D721Med (cell line): ENCODE results near the gene C1GALT1.
A peak's percentile ranks its signal among the peaks of the same experiment; 100 is the strongest.

Source experiments
- DNase-seq: peaks from one replicate; pipeline ENCODE4 v3.0.0; 2011; ENCODE audit warnings: low spot score; ENCODE audit not compliant: insufficient read length
- FAIRE-seq: peaks from 2 replicates; lab custom pipeline; 2011; peaks lifted over from hg19 to GRCh38; lab: Jason Lieb, UNC
- CTCF ChIP-seq: IDR thresholded peaks from 2 replicates; pipeline ENCODE4 v1.5.1; 2012; ENCODE audit warnings: mild to moderate bottlenecking, control low read depth; ENCODE audit not compliant: insufficient read depth; ENCODE audit errors: missing control alignments

The C1GALT1 gene

GRCh38 chr7:7228472-7228871 is 46.1 kb downstream of the C1GALT1 start:
- DNase-seq: no peak
- no peak for TF ChIP-seq CTCF
- no peak for FAIRE-seq

GRCh38 chr7:7228967-7229366 is 46.6 kb downstream of the C1GALT1 start:
- no peak for FAIRE-seq
- no peak for TF ChIP-seq CTCF
- no peak for DNase-seq

- no peak for DNase-seq
- FAIRE-seq: peak; percentile 11
- no peak for TF ChIP-seq CTCF
These were observed 48.7 kb downstream of the C1GALT1 start for GRCh38 chr7:7231000-7231399.

GRCh38 chr7:7231865-7232264 is 49.5 kb downstream of the C1GALT1 start:
- FAIRE-seq (no peak), DNase-seq (no peak)
- no peak for TF ChIP-seq CTCF

GRCh38 chr7:7235347-7235746 is 53.0 kb downstream of the C1GALT1 start:
- DNase-seq: no peak

GRCh38 chr7:7236041-7236440 is 53.7 kb downstream of the C1GALT1 start:
- DNase-seq: no peak
- no peak for FAIRE-seq
- no peak for TF ChIP-seq CTCF

More at GRCh38 chr7:7235347-7235746, 53.0 kb downstream of the C1GALT1 start:
- no peak for FAIRE-seq
- no peak for TF ChIP-seq CTCF

GRCh38 chr7:7237201-7237977 is 55.0 kb downstream of the C1GALT1 start:
- FAIRE-seq (no peak), DNase-seq (no peak)
- TF ChIP-seq CTCF: no peak
